K562 (cell line): ENCODE data around the gene DGCR6L. TPM values are rescaled to one million over a fixed set of nuclear protein-coding genes. Genes with fewer than 3 reads are reported as not detected.

ENCODE experiments used
- ATAC-seq: fragments of 200-7000 bp; cut with Tn5 transposase; 3 replicates; pipeline ENCODE4 v1.9.1; 2020; ENCODE audit warnings: moderate library complexity
- BruUV-seq: library from RNA; stranded (reverse); fragments of 400-500 nt; replicated peaks from 2 replicates; lab custom pipeline; 2021; lab: Mats Ljungman, UMichigan
- CTCF ChIA-PET: fragments of 300-600 bp; formaldehyde crosslinking; extraction: SDS; loops from one replicate; lab custom pipeline; 2021; ENCODE audit warnings: low intra/inter-chr PET ratio; lab: Yijun Ruan, JAX
- POLR2A ChIA-PET: fragments of 300-600, 350-650 bp; sonication (Branson Sonifier 250); formaldehyde crosslinking; extraction: SDS; loops from one replicate; lab custom pipeline; 2021; ENCODE audit warnings: antibody characterized with exemption, inconsistent platforms; lab: Yijun Ruan, JAX
- DNase-seq, 4 experiments: peaks; one replicate each; pipeline versions ENCODE4 v3.0.0 to v3.0.0-alpha.2; 2011 to 2018; ENCODE audit warnings: low spot score in 3 of 4, mixed read lengths in 3 of 4; ENCODE audit errors: extremely low read depth in 1 of 4
- FAIRE-seq: peaks from 2 replicates; lab custom pipeline; 2011; peaks lifted over from hg19 to GRCh38; lab: Jason Lieb, UNC
- H2AFZ ChIP-seq: 2 replicates; pipeline ENCODE4 v1.6.0; 2011; ENCODE audit warnings: low read depth, low read length, control low read depth, inconsistent platforms
- H3K27ac ChIP-seq: fragments of 200-600 bp; 3 replicates; pipeline ENCODE4 v1.8.0; 2011; ENCODE audit warnings: low read depth, mild to moderate bottlenecking, control low read depth, inconsistent platforms, low read length, moderate library complexity, mixed read lengths; ENCODE audit errors: extremely low read depth
- H3K27me3 ChIP-seq, 2 experiments: fragments of 300-600 bp in 1 of 2; 2 replicates in 1 of 2; 3 replicates in 1 of 2; pipeline versions ENCODE4 v1.6.0 to v1.8.0; 2011; ENCODE audit warnings: inconsistent platforms in 2 of 2, low read length in 2 of 2, mild to moderate bottlenecking in 1 of 2, mixed read lengths in 1 of 2, moderate library complexity in 1 of 2; ENCODE audit not compliant: control insufficient read depth in 2 of 2, insufficient read depth in 2 of 2
- H3K36me3 ChIP-seq: fragments of 300-600 bp; 3 replicates; pipeline ENCODE4 v1.8.0; 2011; ENCODE audit warnings: mild to moderate bottlenecking, low read length, inconsistent platforms; ENCODE audit not compliant: control insufficient read depth, insufficient read depth
- H3K4me1 ChIP-seq, 2 experiments: fragments of 200-600 bp in 1 of 2; replicated peaks in 1 of 2; 2 replicates in 1 of 2; 3 replicates in 1 of 2; pipeline versions ENCODE4 v1.5.1 to v1.8.0; 2011; ENCODE audit warnings: inconsistent platforms in 2 of 2, low read length in 2 of 2, mild to moderate bottlenecking in 1 of 2, mixed read lengths in 1 of 2, moderate library complexity in 1 of 2; ENCODE audit not compliant: control insufficient read depth in 2 of 2, insufficient read depth in 2 of 2
- H3K4me2 ChIP-seq: 2 replicates; pipeline ENCODE4 v1.6.1; 2011; ENCODE audit warnings: low read length, control low read depth, inconsistent platforms, mixed read lengths; ENCODE audit not compliant: insufficient read depth
- H3K4me3 ChIP-seq: fragments of 200-600 bp; sonication (generic), shearing (Covaris generic); 2 replicates; pipeline ENCODE4 v1.5.1; 2016; ENCODE audit warnings: control low read depth, inconsistent platforms
- H3K79me2 ChIP-seq: fragments of 200-600 bp; 3 replicates; pipeline ENCODE4 v1.8.0; 2011; ENCODE audit warnings: low read length, inconsistent platforms; ENCODE audit not compliant: control insufficient read depth, insufficient read depth
- H3K9ac ChIP-seq, 2 experiments: 2 replicates each; pipeline versions ENCODE4 v1.6.0 to v1.6.1; 2011; ENCODE audit warnings: low read depth in 2 of 2, low read length in 2 of 2, control low read depth in 1 of 2, inconsistent platforms in 1 of 2, mild to moderate bottlenecking in 1 of 2, mixed read lengths in 1 of 2; ENCODE audit not compliant: insufficient read depth in 1 of 2
- H3K9me1 ChIP-seq: one replicate; pipeline ENCODE4 v1.6.0; 2011; ENCODE audit warnings: inconsistent platforms, mild to moderate bottlenecking, low read length, moderate library complexity; ENCODE audit not compliant: control insufficient read depth, insufficient read depth
- H3K9me3 ChIP-seq: replicated peaks from 2 replicates; pipeline ENCODE4 v1.5.1; 2011; ENCODE audit warnings: low read depth, low read length, inconsistent platforms; ENCODE audit not compliant: control insufficient read depth, insufficient read depth
- H4K20me1 ChIP-seq: replicated peaks from 2 replicates; pipeline ENCODE4 v1.6.1; 2011; ENCODE audit warnings: low read length, inconsistent platforms, mixed read lengths; ENCODE audit not compliant: control insufficient read depth, insufficient read depth
- CBX2 ChIP-seq: fragments of 200-600 bp; sonication (generic); IDR thresholded peaks from one replicate; pipeline ENCODE4 v1.6.1; 2012; ENCODE audit warnings: mild to moderate bottlenecking, low read length, inconsistent platforms; ENCODE audit not compliant: insufficient read depth, poor library complexity, severe bottlenecking
- CGGBP1 ChIP-seq: fragments of 250-450 bp; sonication (Bioruptor Pico); IDR thresholded peaks from 2 replicates; pipeline ENCODE4 v1.9.0; 2021; ENCODE audit warnings: mild to moderate bottlenecking
- EZH2 ChIP-seq: IDR thresholded peaks from 2 replicates; pipeline ENCODE4 v1.6.1; 2012; ENCODE audit warnings: low read depth, mild to moderate bottlenecking, inconsistent platforms, low read length, borderline replicate concordance
- FOXA3 ChIP-seq, 2 experiments: fragments of 450-650 bp in 1 of 2; sonication (generic) in 1 of 2; formaldehyde crosslinking; IDR thresholded peaks in 1 of 2; conservative IDR thresholded peaks in 1 of 2; 2 replicates each; pipeline versions ENCODE4 v1.4.0 to v1.8.0; 2020 to 2022; ENCODE audit warnings: mild to moderate bottlenecking in 2 of 2, missing genetic modification reagents in 1 of 2
- GABPB1 ChIP-seq: sonication (generic); formaldehyde crosslinking; IDR thresholded peaks from 2 replicates; pipeline ENCODE4 v1.8.0; 2022; ENCODE audit warnings: mild to moderate bottlenecking, missing genetic modification reagents
- HIVEP1 ChIP-seq: fragments of 250-450 bp; sonication (Bioruptor Pico); IDR thresholded peaks from 2 replicates; pipeline ENCODE4 v1.4.0; 2020; ENCODE audit warnings: mild to moderate bottlenecking
- KDM2B ChIP-seq: fragments of 250-450 bp; sonication (Bioruptor Pico); IDR thresholded peaks from 2 replicates; pipeline ENCODE4 v1.8.0; 2021; ENCODE audit warnings: mild to moderate bottlenecking, moderate library complexity
- NR4A1 ChIP-seq, 2 experiments: fragments of 250-450 bp in 1 of 2; fragments of 450-650 bp in 1 of 2; sonication (Bioruptor Pico) in 1 of 2; IDR thresholded peaks; 2 replicates each; pipeline versions ENCODE4 v1.4.0 to v1.6.1; 2016 to 2020; ENCODE audit warnings: mild to moderate bottlenecking in 2 of 2, missing compliant biosample characterization in 1 of 2, missing genetic modification characterization in 1 of 2, moderate library complexity in 1 of 2
- TCF15 ChIP-seq: fragments of 250-450 bp; sonication (Bioruptor Pico); IDR thresholded peaks from 2 replicates; pipeline ENCODE4 v1.8.0; 2022; ENCODE audit warnings: moderate library complexity, mild to moderate bottlenecking, inconsistent platforms
- ZBTB26 ChIP-seq: fragments of 450-650 bp; formaldehyde crosslinking; IDR thresholded peaks from 2 replicates; pipeline ENCODE4 v1.4.0; 2022; ENCODE audit warnings: missing genetic modification characterization
- ZNF239 ChIP-seq: fragments of 250-450 bp; sonication (Bioruptor Pico); IDR thresholded peaks from 2 replicates; pipeline ENCODE4 v1.4.0; 2020; ENCODE audit warnings: mild to moderate bottlenecking
- WGBS: fragments of 100-300 bp; shearing (Covaris generic); methylation state at CpG from one replicate; pipeline ENCODE4 v1.1.6; 2016; ENCODE audit warnings: low coverage, mixed read lengths; ENCODE audit not compliant: insufficient coverage; ENCODE audit errors: missing lambda C conversion rate; 5-methylcytosine and 5-hydroxymethylcytosine counted together
- in situ Hi-C: fragments of 300-500 bp; cut with MboI; formaldehyde crosslinking; loops from 4 replicates; pipeline ENCODE4 v1.15.0; 2018; ENCODE audit warnings: inconsistent platforms, mixed read lengths
- intact Hi-C: fragments of 100-400 bp; cut with micrococcal nuclease; formaldehyde crosslinking; loops from 2 replicates; pipeline ENCODE4 v1.14.2; 2022
- polyA plus RNA-seq, 8 experiments: library from polyadenylated mRNA; depleted of rRNA in 4 of 8; stranded (reverse) in 5 of 8; unstranded in 3 of 8; fragments of >200 nt; fragmentation: Nextera tagmentation in 2 of 8; fragmentation: Illumina TruSeq in 1 of 8; extraction: Ambion mirVana in 2 of 8; extraction: Trizol in 1 of 8; gene quantifications; 2 replicates each; pipeline versions ENCODE4 v1.2.1 to v1.2.3, GENCODE V29; 2011 to 2014; ENCODE audit warnings: inconsistent platforms in 1 of 8, missing spikeins in 1 of 8
- total RNA-seq, 7 experiments: library from RNA; depleted of rRNA in 6 of 7; stranded (reverse); fragments of >200 nt in 6 of 7; fragmentation: Illumina TruSeq in 2 of 7; extraction: Trizol in 2 of 7; gene quantifications; 2 replicates each; pipeline versions ENCODE4 v1.2.1 to v1.2.3, GENCODE V29; 2011 to 2021; ENCODE audit warnings: low replicate concordance in 1 of 7
- TF ChIP-seq, protein P1 (sequence below): sonication (generic); formaldehyde crosslinking; IDR thresholded peaks from 2 replicates; pipeline ENCODE4 v1.8.1; 2023; ENCODE audit warnings: missing genetic modification reagents, mild to moderate bottlenecking, borderline replicate concordance

The DGCR6L gene
- total and polyA plus RNA-seq, 9 of the 15 experiments (the other 6 are each of a cell fraction or from before 2014, with no cell fraction given): 3.6 to 151 (median 51.0) TPM

- no peak for FAIRE-seq
- no peak overlapping the region for H3K4me3 ChIP-seq
- no peak overlapping the region for H3K4me2 ChIP-seq
- intact Hi-C loops (loop anchor here (10.0 kb wide), 1 partner anchor 317 kb away; no protein-coding TSS in a partner anchor), in situ Hi-C loops (loop anchor here (5.0 kb wide), 1 partner anchor 135 kb away; no protein-coding TSS in a partner anchor)
- no peaks in the 10 kb centered on the region for H3K9me1 ChIP-seq
- no peaks in the 10 kb centered on the region for H3K9me3 ChIP-seq
- ATAC-seq: no peak
- H3K79me2 ChIP-seq: no peaks in the 10 kb centered on the region
- peaks cover 65 to 93% of the 10 kb centered on the region in 2 experiments for H3K27me3 ChIP-seq
- H3K4me1 ChIP-seq: peaks cover 0 to 23% of the 10 kb centered on the region in 2 experiments; a peak in 2 of 5 replicates
- no peak for DNase-seq
- H3K36me3 ChIP-seq: no peaks in the 10 kb centered on the region
- peaks cover 45% of the 10 kb centered on the region for H4K20me1 ChIP-seq
- BruUV-seq: no TSS peak
- peak overlapping the region in 1 of 2 experiments; percentile 6; a peak in 1 of 4 replicates for H3K9ac ChIP-seq
- H3K27ac ChIP-seq: no peak overlapping the region
- CTCF ChIA-PET: interaction anchor here (0.5 kb wide), 1 partner anchor 146 kb away, joined by 3 read pairs; no protein-coding TSS in a partner anchor
- WGBS: 2% methylated on average over 5 of the region's 5 CpGs
- POLR2A ChIA-PET: interaction anchor here (0.5 to 1.5 kb wide), 12 partner anchors 11 to 1706 kb away, joined by 3 to 7 read pairs (median 4); no protein-coding TSS in a partner anchor
- H2AFZ ChIP-seq: no peak overlapping the region
- TF ChIP-seq, protein P1, sequence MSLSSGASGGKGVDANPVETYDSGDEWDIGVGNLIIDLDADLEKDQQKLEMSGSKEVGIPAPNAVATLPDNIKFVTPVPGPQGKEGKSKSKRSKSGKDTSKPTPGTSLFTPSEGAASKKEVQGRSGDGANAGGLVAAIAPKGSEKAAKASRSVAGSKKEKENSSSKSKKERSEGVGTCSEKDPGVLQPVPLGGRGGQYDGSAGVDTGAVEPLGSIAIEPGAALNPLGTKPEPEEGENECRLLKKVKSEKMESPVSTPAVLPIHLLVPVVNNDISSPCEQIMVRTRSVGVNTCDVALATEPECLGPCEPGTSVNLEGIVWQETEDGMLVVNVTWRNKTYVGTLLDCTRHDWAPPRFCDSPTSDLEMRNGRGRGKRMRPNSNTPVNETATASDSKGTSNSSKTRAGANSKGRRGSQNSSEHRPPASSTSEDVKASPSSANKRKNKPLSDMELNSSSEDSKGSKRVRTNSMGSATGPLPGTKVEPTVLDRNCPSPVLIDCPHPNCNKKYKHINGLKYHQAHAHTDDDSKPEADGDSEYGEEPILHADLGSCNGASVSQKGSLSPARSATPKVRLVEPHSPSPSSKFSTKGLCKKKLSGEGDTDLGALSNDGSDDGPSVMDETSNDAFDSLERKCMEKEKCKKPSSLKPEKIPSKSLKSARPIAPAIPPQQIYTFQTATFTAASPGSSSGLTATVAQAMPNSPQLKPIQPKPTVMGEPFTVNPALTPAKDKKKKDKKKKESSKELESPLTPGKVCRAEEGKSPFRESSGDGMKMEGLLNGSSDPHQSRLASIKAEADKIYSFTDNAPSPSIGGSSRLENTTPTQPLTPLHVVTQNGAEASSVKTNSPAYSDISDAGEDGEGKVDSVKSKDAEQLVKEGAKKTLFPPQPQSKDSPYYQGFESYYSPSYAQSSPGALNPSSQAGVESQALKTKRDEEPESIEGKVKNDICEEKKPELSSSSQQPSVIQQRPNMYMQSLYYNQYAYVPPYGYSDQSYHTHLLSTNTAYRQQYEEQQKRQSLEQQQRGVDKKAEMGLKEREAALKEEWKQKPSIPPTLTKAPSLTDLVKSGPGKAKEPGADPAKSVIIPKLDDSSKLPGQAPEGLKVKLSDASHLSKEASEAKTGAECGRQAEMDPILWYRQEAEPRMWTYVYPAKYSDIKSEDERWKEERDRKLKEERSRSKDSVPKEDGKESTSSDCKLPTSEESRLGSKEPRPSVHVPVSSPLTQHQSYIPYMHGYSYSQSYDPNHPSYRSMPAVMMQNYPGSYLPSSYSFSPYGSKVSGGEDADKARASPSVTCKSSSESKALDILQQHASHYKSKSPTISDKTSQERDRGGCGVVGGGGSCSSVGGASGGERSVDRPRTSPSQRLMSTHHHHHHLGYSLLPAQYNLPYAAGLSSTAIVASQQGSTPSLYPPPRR (CRISPR knock-in tag): no peak
- 0 out of 4 replicates have a peak, but pooled peaks of 1 of the 2 experiments have one; percentile 9 for TF ChIP-seq FOXA3 (CRISPR knock-in tag; conservative IDR thresholded peaks at IDR 0.05 in 1 of 2, IDR thresholded peaks at IDR 0.05 in 1 of 2)
- TF ChIP-seq ZBTB26: 0 out of 2 replicates have a peak, but pooled peaks have one; percentile 34
- 0 out of 2 replicates have a peak, but pooled peaks have one; percentile 34 for TF ChIP-seq CGGBP1 (CRISPR knock-in tag)
- peak; percentile 76 for TF ChIP-seq HIVEP1
- no peak for TF ChIP-seq ZNF239 (CRISPR knock-in tag)
- peak; percentile 19; the same call in 1 of the 2 replicates for TF ChIP-seq EZH2
- peak; percentile 45 for TF ChIP-seq CBX2
- TF ChIP-seq TCF15 (CRISPR knock-in tag): 0 out of 2 replicates have a peak, but pooled peaks have one; percentile 11
- 0 out of 2 replicates have a peak, but pooled peaks have one; percentile 1 for TF ChIP-seq KDM2B (CRISPR knock-in tag)
- TF ChIP-seq GABPB1 (CRISPR knock-in tag): no peak
- peak; percentile 56; the same call in 1 of the 2 replicates for TF ChIP-seq NR4A1 (CRISPR knock-in tag; IDR thresholded peaks at IDR 0.05)
- no peak for TF ChIP-seq NR4A1 (tag; IDR thresholded peaks at IDR 0.05)
Measured at GRCh38 chr22:20292108-20292507, 27.8 kb downstream of the DGCR6L start.
